Spleen (tissue), 11 donors: ENCODE results near the gene LPP. TPM values are rescaled to one million over a fixed set of nuclear protein-coding genes. Genes with fewer than 3 reads are reported as not detected.

Source experiments
- DNase-seq: peaks from one replicate; pipeline ENCODE4 v3.0.0-alpha.2; 2020
- H3K27ac ChIP-seq, 8 donors: fragments of 200-600 bp; sonication (generic) in 7 of 8; 1 replicate in 4 of 8; 2 replicates in 4 of 8; pipeline versions ENCODE4 v1.5.0 to v1.8.0; 2016 to 2021; ENCODE audit warnings: inconsistent platforms in 4 of 8, mild to moderate bottlenecking in 4 of 8, moderate library complexity in 1 of 8
- H3K27me3 ChIP-seq, 7 donors: fragments of 200-600 bp; sonication (generic) in 6 of 7; replicated peaks in 1 of 7; 1 replicate in 4 of 7; 2 replicates in 3 of 7; pipeline versions ENCODE4 v1.5.0 to v1.8.0; 2016 to 2021; ENCODE audit warnings: inconsistent platforms in 3 of 7, mild to moderate bottlenecking in 1 of 7
- H3K36me3 ChIP-seq, 6 donors: fragments of 200-600 bp; sonication (generic) in 5 of 6; 1 replicate in 4 of 6; 2 replicates in 2 of 6; pipeline versions ENCODE4 v1.5.0 to v1.8.0; 2016 to 2021; ENCODE audit warnings: inconsistent platforms in 2 of 6
- H3K4me1 ChIP-seq, 6 donors: fragments of 200-600 bp; sonication (generic) in 5 of 6; 1 replicate in 3 of 6; 2 replicates in 3 of 6; pipeline versions ENCODE4 v1.5.0 to v1.8.0; 2016 to 2021; ENCODE audit warnings: inconsistent platforms in 3 of 6
- H3K4me3 ChIP-seq, 8 donors: fragments of 200-600 bp; sonication (generic) in 7 of 8; 1 replicate in 4 of 8; 2 replicates in 4 of 8; pipeline versions ENCODE4 v1.5.0 to v1.8.0; 2016 to 2021; ENCODE audit warnings: inconsistent platforms in 4 of 8, mild to moderate bottlenecking in 4 of 8, moderate library complexity in 2 of 8
- H3K9me3 ChIP-seq, 8 donors: fragments of 200-600 bp; sonication (generic) in 7 of 8; 1 replicate in 4 of 8; 2 replicates in 4 of 8; pipeline versions ENCODE4 v1.5.0 to v1.8.0; 2016 to 2021; ENCODE audit warnings: inconsistent platforms in 4 of 8
- CTCF ChIP-seq, 11 experiments: fragments of 200-600 bp in 7 of 11; fragments of 450-650 bp in 4 of 11; sonication (generic) in 4 of 11; IDR thresholded peaks in 8 of 11; conservative IDR thresholded peaks in 3 of 11; 1 replicate in 7 of 11; 2 replicates in 4 of 11; pipeline versions ENCODE4 v1.4.0 to v1.8.0; 2016 to 2021; ENCODE audit warnings: antibody characterized with exemption in 11 of 11, inconsistent platforms in 4 of 11, mild to moderate bottlenecking in 1 of 11
- POLR2A ChIP-seq, 3 donors: fragments of 450-650 bp; IDR thresholded peaks; one replicate each; pipeline ENCODE4 v1.5.1; 2017; ENCODE audit warnings: antibody characterized with exemption in 3 of 3, mild to moderate bottlenecking in 1 of 3
- POLR2AphosphoS5 ChIP-seq, 3 donors: sonication (generic); formaldehyde crosslinking; IDR thresholded peaks; one replicate each; pipeline ENCODE4 v1.5.1; 2017; ENCODE audit warnings: antibody characterized with exemption in 3 of 3
- WGBS, 5 donors: extraction: QIAGEN DNeasy Blood & Tissue Kit in 3 of 5; methylation state at CpG; one replicate each; pipeline versions ENCODE4 v1.1.5 to v1.1.7; 2013 to 2018; 5-methylcytosine and 5-hydroxymethylcytosine counted together
- intact Hi-C: fragments of 100-400 bp; cut with DNase I; formaldehyde crosslinking; loops from one replicate; pipeline ENCODE4 v1.15.0; 2023; ENCODE audit warnings: low total_unique reads
- polyA plus RNA-seq, 3 donors: library from polyadenylated mRNA; stranded (reverse); fragments of 200-250 nt; gene quantifications; one replicate each; pipeline ENCODE4 v1.2.1, GENCODE V29; 2013
- total RNA-seq, 7 donors: library from RNA; depleted of rRNA in 3 of 7; stranded (reverse); fragments of >200 nt in 3 of 7; fragmentation: NEBNext Ultra II Directional in 4 of 7; extraction: Animal tissue kit (Norgen Biotek cat#: 25700) in 4 of 7; gene quantifications; one replicate each; pipeline versions ENCODE4 v1.1.0 to v1.2.1, GENCODE V29; 2016 to 2021
- donor health status: healthy with polysubstance abuse.
- donor health status: DM: no; HTN: no; CAD: no; lungs with moderate emphysema.
- donor health status: DM: no; HTN: no; CAD: no.
- donor health status: Bipolar disorder and iron deficiency.
- donor health status: healthy.
- donor health status: DM: no; HTN: no; CAD: no.
- donor health status: DM: yes; HTN: yes; CAD: no.

LPP gene
- total and polyA plus RNA-seq, 10 donors = 2.4 to 270 (median 156) TPM

- no peak for DNase-seq
- H3K27me3 ChIP-seq = no peaks in the 10 kb centered on the region
- no peak overlapping the region for H3K4me3 ChIP-seq
- no peak for TF ChIP-seq POLR2AphosphoS5 (IDR thresholded peaks at IDR 0.05)
- no peak for TF ChIP-seq CTCF (IDR thresholded peaks at IDR 0.05 in 8 of 11, conservative IDR thresholded peaks at IDR 0.05 in 3 of 11)
- TF ChIP-seq POLR2A (IDR thresholded peaks at IDR 0.05) = no peak
- WGBS, 5 donors = 37 to 69% (median 39%) methylated on average over 3 of the region's 3 CpGs
- peak overlapping the region in 3 of 8 donors; percentile 55 to 60 (median 56) for H3K27ac ChIP-seq
- intact Hi-C loops = no loop called here
- H3K36me3 ChIP-seq = peaks cover 0 to 4% (median 0%) of the 10 kb centered on the region in 6 donors
- H3K9me3 ChIP-seq = no peaks in the 10 kb centered on the region
- H3K4me1 ChIP-seq = peaks cover 5 to 40% (median 12%) of the 10 kb centered on the region in 6 donors
Observed at GRCh38 chr3:188797045-188797444, 643.1 kb downstream of the LPP start.

- intact Hi-C loops = no loop called here
- no peak for TF ChIP-seq CTCF (IDR thresholded peaks at IDR 0.05 in 8 of 11, conservative IDR thresholded peaks at IDR 0.05 in 3 of 11)
- TF ChIP-seq POLR2A (IDR thresholded peaks at IDR 0.05) = no peak
- no peak for TF ChIP-seq POLR2AphosphoS5 (IDR thresholded peaks at IDR 0.05)
Observed at GRCh38 chr3:188798556-188799145, 644.7 kb downstream of the LPP start.

GRCh38 chr3:188801393-188801792, 647.4 kb downstream of the LPP start:
- Histone ChIP-seq H3K27ac (no peak overlapping the region), H3K4me1 (peaks cover 0 to 27% (median 6%) of the 10 kb centered on the region in 6 donors), H3K9me3 (peaks cover 0 to 12% (median 7%) of the 10 kb centered on the region in 8 donors), H3K27me3 (no peaks in the 10 kb centered on the region), H3K4me3 (no peak overlapping the region), H3K36me3 (no peaks in the 10 kb centered on the region)
- TF ChIP-seq POLR2AphosphoS5 (IDR thresholded peaks at IDR 0.05) (no peak), POLR2A (IDR thresholded peaks at IDR 0.05) (no peak), CTCF (IDR thresholded peaks at IDR 0.05 in 8 of 11, conservative IDR thresholded peaks at IDR 0.05 in 3 of 11) (no peak)
- no peak for DNase-seq
- intact Hi-C loops = no loop called here
- 96 to 99% (median 98%) methylated on average over 4 of the region's 4 CpGs for WGBS, 5 donors

More at GRCh38 chr3:188798556-188799145, 644.7 kb downstream of the LPP start:
- Histone ChIP-seq H3K4me3 (no peak overlapping the region), H3K27me3 (no peaks in the 10 kb centered on the region), H3K9me3 (no peaks in the 10 kb centered on the region), H3K4me1 (peaks cover 5 to 40% (median 12%) of the 10 kb centered on the region in 6 donors), H3K36me3 (no peaks in the 10 kb centered on the region), H3K27ac (peak overlapping the region in 1 of 8 donors; percentile 56)
- WGBS, 5 donors = 72 to 89% (median 83%) methylated on average over 5 of the region's 5 CpGs
- DNase-seq = no peak

GRCh38 chr3:188802645-188803044, 648.7 kb downstream of the LPP start:
- TF ChIP-seq POLR2AphosphoS5 (IDR thresholded peaks at IDR 0.05) (no peak), POLR2A (IDR thresholded peaks at IDR 0.05) (no peak), CTCF (IDR thresholded peaks at IDR 0.05 in 8 of 11, conservative IDR thresholded peaks at IDR 0.05 in 3 of 11) (no peak)
- peaks cover 0 to 24% (median 19%) of the 10 kb centered on the region in 8 donors for H3K9me3 ChIP-seq
- H3K36me3 ChIP-seq = peaks cover 0 to 2% (median 0%) of the 10 kb centered on the region in 6 donors
- H3K4me1 ChIP-seq = peaks cover 0 to 17% (median 0%) of the 10 kb centered on the region in 6 donors
- H3K4me3 ChIP-seq = no peak overlapping the region
- H3K27ac ChIP-seq = no peak overlapping the region
- no peaks in the 10 kb centered on the region for H3K27me3 ChIP-seq
- DNase-seq = no peak
- intact Hi-C loops = no loop called here
- WGBS, 5 donors = 60 to 99% (median 79%) methylated on average over 3 of the region's 3 CpGs
